Activated CD4-positive, alpha-beta T cell treated with anti-CD3 and anti-CD28 coated beads, Interleukin-2, amount 50 U/mL, for 4 hours (primary cell): ENCODE results near the gene WWOX.

Experiments
- DNase-seq, 2 experiments: peaks; one replicate each; pipeline ENCODE4 v3.0.0-alpha.2; 2020

WWOX gene

GRCh38 chr16:78553268-78554039 lies 454.0 kb downstream of the WWOX start:
- DNase-seq = no peak

- DNase-seq = no peak
Measured at GRCh38 chr16:78556421-78556820, 457.0 kb downstream of the WWOX start.

- DNase-seq = no peak
Measured at GRCh38 chr16:78560997-78561396, 461.5 kb downstream of the WWOX start.

- DNase-seq = no peak
Measured at GRCh38 chr16:78562111-78562510, 462.7 kb downstream of the WWOX start.

GRCh38 chr16:78562650-78563049 lies 463.2 kb downstream of the WWOX start:
- no peak for DNase-seq

GRCh38 chr16:78563905-78564304 lies 464.5 kb downstream of the WWOX start:
- DNase-seq = no peak

GRCh38 chr16:78566397-78567073 lies 467.1 kb downstream of the WWOX start:
- no peak for DNase-seq

- no peak for DNase-seq
Measured at GRCh38 chr16:78570399-78571141, 471.1 kb downstream of the WWOX start.

- no peak for DNase-seq
Measured at GRCh38 chr16:78571434-78571833, 472.0 kb downstream of the WWOX start.

- DNase-seq = no peak
Measured at GRCh38 chr16:78571898-78572358, 472.5 kb downstream of the WWOX start.

- DNase-seq = no peak
Measured at GRCh38 chr16:78574571-78574970, 475.1 kb downstream of the WWOX start.

GRCh38 chr16:78576941-78577340 lies 477.5 kb downstream of the WWOX start:
- no peak for DNase-seq

GRCh38 chr16:78577630-78578029 lies 478.2 kb downstream of the WWOX start:
- no peak for DNase-seq

- DNase-seq = no peak
Measured at GRCh38 chr16:78579020-78579419, 479.6 kb downstream of the WWOX start.

- no peak for DNase-seq
Measured at GRCh38 chr16:78583441-78583840, 484.0 kb downstream of the WWOX start.

- DNase-seq = no peak
Measured at GRCh38 chr16:78584213-78584860, 484.9 kb downstream of the WWOX start.

GRCh38 chr16:78584991-78585390 lies 485.5 kb downstream of the WWOX start:
- no peak for DNase-seq

GRCh38 chr16:78589331-78589730 lies 489.9 kb downstream of the WWOX start:
- no peak for DNase-seq

GRCh38 chr16:78591682-78592103 lies 492.2 kb downstream of the WWOX start:
- DNase-seq = no peak

- DNase-seq = no peak
Measured at GRCh38 chr16:78592111-78592510, 492.7 kb downstream of the WWOX start.

- DNase-seq = no peak
Measured at GRCh38 chr16:78593352-78593751, 493.9 kb downstream of the WWOX start.

- no peak for DNase-seq
Measured at GRCh38 chr16:78594191-78594590, 494.7 kb downstream of the WWOX start.

GRCh38 chr16:78596348-78596995 lies 497.0 kb downstream of the WWOX start:
- DNase-seq = no peak
